Activated CD8-positive, alpha-beta memory T cell treated with anti-CD3 and anti-CD28 coated beads, Interleukin-2, amount 50 U/mL, for 24 hours (primary cell): ENCODE data around the gene IFNAR2.

ENCODE experiments used
- DNase-seq: peaks from one replicate; pipeline ENCODE4 v3.0.0-alpha.2; 2020; ENCODE audit errors: extremely low read depth

Gene IFNAR2

GRCh38 chr21:33229784-33230544, at the start of gene IFNAR2:
IFNAR2 (plus strand) TSS chr21:33229938; CDS start chr21:33241923, 11,985 bp downstream.
- no peak for DNase-seq

DNA sequence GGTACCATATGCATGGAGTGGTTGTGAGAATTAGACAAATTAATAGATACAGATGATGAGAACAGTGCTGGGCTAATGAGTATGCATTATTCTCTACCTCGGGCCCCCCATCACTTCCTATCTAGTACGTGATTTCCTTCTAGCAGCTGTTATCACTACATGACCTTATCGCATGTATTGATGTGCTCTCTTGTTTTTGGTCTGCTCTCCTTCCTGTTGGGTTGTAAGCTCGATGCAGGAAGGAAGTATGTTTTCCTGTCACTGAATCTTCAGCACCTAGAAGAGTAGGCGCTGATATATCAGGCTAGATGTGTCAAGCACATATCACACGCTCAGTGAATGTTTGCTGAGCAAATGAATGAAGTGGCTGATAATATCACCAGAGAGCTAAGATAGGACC, 43.9 kb upstream of the IFNAR2 start:
- DNase-seq: no peak

DNA sequence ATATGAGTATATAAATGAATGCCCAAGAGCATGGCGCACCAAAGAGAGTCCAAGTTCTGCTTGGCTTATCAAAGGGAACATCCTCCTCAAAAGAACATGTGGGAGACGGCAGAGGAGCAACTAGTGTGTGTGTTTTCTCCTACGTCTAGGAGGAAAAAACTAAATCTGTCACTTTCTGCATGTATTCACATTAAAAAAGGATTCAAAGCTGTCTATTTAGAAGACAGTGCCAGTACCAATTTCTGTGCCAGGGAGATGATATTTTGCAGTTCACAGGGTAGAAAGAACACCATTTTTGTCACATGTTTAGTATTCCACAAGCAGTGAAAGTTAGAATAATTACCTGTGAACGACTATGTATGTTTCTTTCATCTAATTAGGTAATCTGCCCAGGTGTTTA, 42.5 kb upstream of the IFNAR2 start:
- no peak for DNase-seq

GRCh38 chr21:33189237-33189636, 40.5 kb upstream of the IFNAR2 start:
- DNase-seq: no peak

DNA sequence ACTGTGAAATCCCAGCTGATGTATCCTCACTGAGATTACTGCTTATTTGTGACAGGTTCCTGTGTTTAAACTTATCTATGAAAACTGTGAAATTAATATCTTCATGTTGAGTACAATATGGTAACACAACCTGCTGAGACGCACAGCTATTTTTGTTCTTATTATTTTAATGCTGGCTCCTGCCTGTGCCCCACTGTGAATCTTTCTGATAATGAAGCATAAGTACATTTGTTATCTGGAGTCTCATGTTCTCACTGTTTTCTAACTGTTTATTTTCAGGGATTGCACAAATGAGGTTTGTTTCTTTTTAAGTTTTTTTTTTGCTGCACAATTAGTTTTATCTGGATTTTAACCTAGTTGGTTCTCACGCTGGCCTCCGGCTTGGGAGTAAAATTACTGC, 39.9 kb upstream of the IFNAR2 start:
- no peak for DNase-seq

DNA sequence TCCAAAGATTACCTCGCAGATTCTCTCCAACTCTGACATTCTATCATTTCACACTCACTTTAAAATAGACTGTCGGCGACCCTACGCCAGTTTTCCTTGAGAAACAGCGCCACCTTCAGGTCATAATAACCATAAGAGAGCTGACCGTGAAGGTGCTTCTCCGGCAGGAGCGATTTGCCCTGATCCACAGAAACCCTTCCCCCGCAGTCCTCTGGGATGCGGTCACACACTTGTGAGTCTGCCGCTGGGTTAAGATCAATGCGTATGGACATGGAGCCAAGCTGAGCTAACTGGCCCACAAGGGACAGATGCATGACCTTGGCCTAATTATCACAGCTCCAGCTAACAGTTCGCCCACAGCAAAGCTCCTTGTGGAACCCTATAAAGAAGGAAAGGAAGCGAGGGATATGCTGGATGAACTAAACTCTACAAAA, 32.8 kb upstream of the IFNAR2 start:
- DNase-seq: no peak

- no peak for DNase-seq
These were observed 32.2 kb upstream of the IFNAR2 start for GRCh38 chr21:33197496-33197895.

DNA sequence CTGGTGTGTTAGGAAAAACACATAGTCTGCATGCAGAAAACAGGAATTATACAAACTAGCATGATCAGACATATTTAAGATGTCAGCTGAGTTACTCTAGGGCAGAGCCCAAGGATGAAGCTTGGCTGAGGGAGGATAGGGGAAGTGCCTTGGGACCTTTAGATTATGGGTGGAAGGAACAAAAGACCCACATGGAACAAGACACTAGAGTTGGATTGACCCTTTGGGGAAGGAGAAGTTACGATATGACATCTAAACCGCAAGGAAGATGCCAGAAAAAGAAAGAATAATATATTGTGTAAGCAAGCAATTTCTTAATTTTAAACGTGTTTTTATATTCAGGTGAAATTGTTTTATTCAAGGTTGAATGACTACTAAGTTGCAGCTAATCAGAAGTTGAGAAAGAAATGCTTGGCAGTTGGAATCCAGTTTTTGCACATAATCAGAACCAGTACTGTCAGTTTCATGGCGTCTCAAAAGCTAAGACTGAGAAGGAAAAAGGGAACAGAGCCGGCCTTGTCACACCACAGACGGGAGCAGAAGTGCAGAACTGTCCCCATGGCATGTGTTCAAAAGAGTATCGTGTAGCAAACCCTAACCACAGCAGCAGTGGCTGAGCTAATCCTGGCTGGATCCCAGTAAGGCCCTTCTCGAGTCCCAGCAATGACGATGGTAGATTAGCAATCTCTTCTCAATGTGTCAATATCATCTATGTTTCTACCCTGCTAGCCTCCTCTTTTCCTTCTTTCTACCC, 31.2 kb upstream of the IFNAR2 start:
- DNase-seq: no peak

DNA sequence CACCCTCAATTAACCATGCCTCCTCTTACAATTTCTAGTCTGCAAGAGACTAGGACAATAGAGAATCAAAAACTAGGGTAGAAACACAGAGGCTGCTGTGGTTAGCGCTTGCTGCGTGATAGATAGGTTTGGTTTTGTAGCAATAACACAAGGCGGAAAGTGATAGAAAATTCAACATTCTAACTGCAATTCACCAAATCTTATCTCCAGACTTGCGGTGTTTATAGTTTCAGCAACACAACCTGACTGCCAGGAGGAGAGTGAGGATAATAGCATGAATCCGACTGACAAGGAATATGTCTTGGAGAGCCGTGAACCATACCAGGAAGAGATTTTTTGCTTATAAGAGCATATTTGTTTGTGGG, 30.7 kb upstream of the IFNAR2 start:
- DNase-seq: no peak

- DNase-seq: peak; percentile 66
These were observed 30.1 kb upstream of the IFNAR2 start for GRCh38 chr21:33199516-33200217.

- no peak for DNase-seq
These were observed 27.8 kb upstream of the IFNAR2 start for GRCh38 chr21:33201956-33202355.

GRCh38 chr21:33202464-33203363, 27.0 kb upstream of the IFNAR2 start:
- DNase-seq: no peak

DNA sequence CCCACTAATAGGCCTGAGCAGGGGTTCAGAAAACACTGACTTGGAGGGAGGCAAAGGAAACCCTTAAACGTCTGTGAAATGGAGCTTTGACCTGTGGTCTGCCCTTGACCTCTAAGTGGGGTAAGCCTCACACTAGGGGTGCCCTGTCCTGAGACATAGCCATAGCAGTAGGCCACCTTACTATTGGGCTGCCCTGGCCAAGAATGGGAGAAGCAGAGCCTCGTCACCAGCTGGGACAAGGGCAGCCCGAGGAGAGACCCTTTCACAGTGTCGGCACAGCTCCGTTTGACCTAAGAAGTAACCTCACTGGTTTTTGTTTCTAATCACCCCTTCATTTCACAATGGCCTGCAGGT, 26.4 kb upstream of the IFNAR2 start:
- no peak for DNase-seq

GRCh38 chr21:33205476-33205875, 24.3 kb upstream of the IFNAR2 start:
- no peak for DNase-seq

DNA sequence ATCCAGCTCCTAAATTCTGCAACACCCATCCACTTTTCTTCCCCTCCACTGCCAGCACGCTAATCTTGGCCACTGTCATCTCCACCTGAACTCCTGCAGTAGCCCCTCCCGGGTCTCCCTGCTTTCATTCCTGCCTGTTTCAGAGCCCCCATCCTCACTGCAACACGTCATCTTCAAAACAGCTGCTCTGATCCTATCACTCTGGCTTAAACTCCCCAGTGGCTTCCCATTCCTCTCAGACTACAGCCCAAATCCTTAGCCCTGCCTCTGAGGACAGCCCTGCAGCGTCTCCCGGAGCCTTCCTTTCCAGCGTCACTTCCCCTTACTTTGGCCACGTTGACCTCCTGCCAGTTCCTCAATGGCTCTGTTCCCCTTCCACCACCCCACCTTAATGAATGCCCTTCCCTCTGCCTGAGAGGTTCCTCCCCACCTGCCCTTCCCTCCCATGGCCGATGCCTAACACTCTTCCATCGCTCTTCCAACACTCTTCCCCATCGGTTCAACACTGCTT, 22.9 kb upstream of the IFNAR2 start:
- DNase-seq: no peak

DNA sequence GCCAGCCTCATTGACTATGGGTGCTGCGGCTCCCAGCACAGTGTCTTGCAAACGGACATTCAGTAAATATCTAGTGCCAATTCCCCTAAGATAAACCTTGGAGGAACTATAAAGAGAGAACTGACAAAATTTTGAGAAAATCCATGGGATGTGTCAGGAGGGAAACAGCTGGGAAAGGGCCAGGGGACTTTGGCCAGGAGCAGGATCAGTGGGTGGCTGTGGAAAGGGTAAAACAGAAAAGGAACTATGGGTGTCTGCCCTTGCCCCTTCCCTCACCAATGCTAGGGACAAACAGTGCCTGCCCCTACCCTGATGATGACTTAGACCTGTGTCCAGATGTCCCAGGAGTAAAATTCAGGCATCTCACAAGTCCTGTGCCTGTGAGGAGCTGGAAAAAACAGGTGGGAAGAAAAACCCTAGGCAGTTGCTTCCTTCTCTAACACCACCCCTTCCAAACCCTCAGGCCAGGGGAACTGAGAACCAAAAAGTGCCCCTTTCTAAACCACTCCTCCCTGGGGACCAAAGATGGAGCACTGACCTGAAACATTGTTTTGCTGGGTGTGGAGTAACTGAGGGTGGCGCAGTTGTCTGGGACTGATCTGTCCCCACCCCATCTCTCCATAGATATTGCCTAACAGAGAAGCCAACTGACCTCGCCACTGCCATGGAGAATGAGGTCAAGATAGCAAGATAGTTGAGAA, 22.1 kb upstream of the IFNAR2 start:
- DNase-seq: no peak

DNA sequence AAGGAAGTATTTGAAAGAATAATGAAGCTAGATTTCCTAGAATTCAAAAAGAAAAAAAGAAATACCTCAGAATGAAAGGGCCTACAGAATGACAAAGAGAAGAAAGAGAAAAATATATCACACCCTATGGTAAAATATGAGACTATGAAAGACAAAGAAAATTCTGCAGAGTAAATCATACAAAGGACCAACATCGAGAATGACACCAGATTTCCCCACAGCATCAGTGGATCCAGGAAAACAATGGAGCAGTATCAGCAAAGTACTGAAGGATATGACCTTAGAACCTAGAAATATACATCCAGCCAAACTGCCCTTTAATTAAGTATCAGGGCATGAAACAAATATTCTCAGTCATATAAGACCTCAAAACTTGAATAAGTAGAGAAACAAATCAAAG, 21.2 kb upstream of the IFNAR2 start:
- no peak for DNase-seq

- DNase-seq: no peak
These were observed 18.4 kb upstream of the IFNAR2 start for GRCh38 chr21:33211305-33211704.

GRCh38 chr21:33211732-33212131, 18.0 kb upstream of the IFNAR2 start:
- DNase-seq: no peak

DNA sequence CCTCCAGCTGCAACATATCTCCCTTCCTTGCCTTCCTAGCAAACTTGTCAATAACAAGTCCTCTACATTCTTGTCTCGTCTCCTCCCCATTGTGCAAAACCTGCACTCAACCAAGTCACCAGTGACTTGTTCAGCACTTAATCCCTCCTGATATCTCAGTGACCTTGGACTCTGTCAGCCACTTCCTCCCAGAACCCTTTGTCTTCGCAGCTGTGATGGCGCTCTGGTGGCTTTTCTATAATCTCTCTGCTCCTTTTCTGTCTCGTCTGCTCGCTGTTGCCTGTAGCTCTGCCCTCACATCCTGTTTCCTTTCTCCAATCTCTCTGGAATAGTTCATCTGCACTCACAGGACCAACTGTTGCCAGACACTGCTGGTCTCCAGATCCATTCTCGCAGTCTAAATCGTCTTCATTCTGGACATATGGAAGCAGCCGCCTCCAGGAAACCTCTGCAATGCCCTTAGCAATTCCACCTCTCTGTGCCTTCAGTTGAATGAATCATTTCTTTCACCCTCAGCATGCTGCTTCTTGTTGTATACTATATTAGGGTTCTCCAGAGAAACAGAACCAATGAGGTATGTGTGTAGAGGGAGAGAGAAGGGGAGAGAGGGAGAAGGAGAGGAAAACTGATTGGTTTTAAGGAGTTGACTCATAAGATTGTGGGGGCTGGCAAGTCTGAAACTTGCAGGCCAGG, 17.4 kb upstream of the IFNAR2 start:
- no peak for DNase-seq
